B cell (primary cell): Measurements from ENCODE around the gene KLF16. TPM values are rescaled to one million over a fixed set of nuclear protein-coding genes. Genes with fewer than 3 reads are reported as not detected.

ENCODE experiments used
- ATAC-seq: fragments of 200-7000 bp; cut with Tn5 transposase; one replicate; pipeline ENCODE4 v1.10.0; 2021; ENCODE audit warnings: low read depth, mild to moderate bottlenecking, moderate number of reproducible peaks, moderate library complexity
- CTCF ChIA-PET: fragments of 350-600 bp; sonication (Branson Sonifier 250); formaldehyde crosslinking; loops from one replicate; lab custom pipeline; 2021; ENCODE audit warnings: antibody characterized with exemption, inconsistent platforms; lab: Charles Lee
- POLR2A ChIA-PET: fragments of 350-600 bp; sonication (Branson Sonifier 250); formaldehyde crosslinking; loops from one replicate; lab custom pipeline; 2021; ENCODE audit warnings: antibody characterized with exemption; lab: Charles Lee
- DNase-seq: peaks from one replicate; pipeline ENCODE4 v3.0.0; 2013
- H2AFZ ChIP-seq: 2 replicates; pipeline ENCODE4 v1.6.1; 2012; ENCODE audit warnings: mild to moderate bottlenecking, low read depth, low read length; ENCODE audit not compliant: insufficient read depth, poor library complexity, severe bottlenecking
- H3K27ac ChIP-seq, 2 donors: 1 replicate in 1 of 2; 2 replicates in 1 of 2; pipeline ENCODE4 v1.5.1; 2012 to 2013; ENCODE audit warnings: low read length in 2 of 2, mild to moderate bottlenecking in 2 of 2, moderate library complexity in 1 of 2
- H3K27me3 ChIP-seq, 4 experiments: fragments of 200-600 bp in 1 of 4; sonication (generic) in 1 of 4; replicated peaks in 1 of 4; 1 replicate in 2 of 4; 2 replicates in 2 of 4; pipeline versions ENCODE4 v1.6.1 to v1.7.0; 2013 to 2016; ENCODE audit warnings: low read length in 3 of 4, mild to moderate bottlenecking in 2 of 4, mixed read lengths in 1 of 4, moderate library complexity in 1 of 4; ENCODE audit not compliant: insufficient read depth in 4 of 4, control insufficient read depth in 3 of 4; ENCODE audit errors: control extremely low read depth in 1 of 4
- H3K36me3 ChIP-seq, 2 experiments: replicated peaks in 1 of 2; 1 replicate in 1 of 2; 2 replicates in 1 of 2; pipeline versions ENCODE4 v1.6.1 to v1.7.1; 2013; ENCODE audit warnings: low read length in 1 of 2; ENCODE audit not compliant: insufficient read depth in 2 of 2, control insufficient read depth in 1 of 2; ENCODE audit errors: control extremely low read depth in 1 of 2, extremely low read depth in 1 of 2
- H3K4me1 ChIP-seq, 2 donors: fragments of 200-600 bp in 1 of 2; sonication (generic) in 1 of 2; 1 replicate in 1 of 2; 2 replicates in 1 of 2; pipeline versions ENCODE4 v1.5.1 to v1.6.1; 2013 to 2017; ENCODE audit warnings: low read length in 2 of 2; ENCODE audit not compliant: control insufficient read depth in 2 of 2, insufficient read depth in 2 of 2
- H3K4me2 ChIP-seq: replicated peaks from 2 replicates; pipeline ENCODE3; 2012; ENCODE audit warnings: mild to moderate bottlenecking, low read depth, low read length; ENCODE audit not compliant: poor library complexity, severe bottlenecking
- H3K4me3 ChIP-seq, 5 experiments: fragments of 200-600 bp in 1 of 5; sonication (generic) in 1 of 5; 1 replicate in 3 of 5; 2 replicates in 2 of 5; pipeline versions ENCODE4 v1.5.1 to v1.7.0; 2011 to 2016; ENCODE audit warnings: low read length in 4 of 5, mild to moderate bottlenecking in 4 of 5, low read depth in 2 of 5, control low read depth in 1 of 5, moderate library complexity in 1 of 5; ENCODE audit not compliant: insufficient read depth in 1 of 5; ENCODE audit errors: control extremely low read depth in 1 of 5, extremely low read depth in 1 of 5
- H3K79me2 ChIP-seq: fragments of 200-600 bp; sonication (generic); one replicate; pipeline ENCODE4 v1.6.0; 2016; ENCODE audit warnings: low read length; ENCODE audit not compliant: control insufficient read depth, insufficient read depth
- H3K9ac ChIP-seq: fragments of 200-600 bp; sonication (generic); 2 replicates; pipeline ENCODE4 v1.6.1; 2017; ENCODE audit warnings: mild to moderate bottlenecking, low read length, moderate library complexity
- H3K9me3 ChIP-seq, 3 donors: one replicate each; pipeline versions ENCODE4 v1.6.1 to v1.7.1; 2013; ENCODE audit warnings: low read length in 2 of 3; ENCODE audit not compliant: control insufficient read depth in 2 of 3, insufficient read depth in 1 of 3; ENCODE audit errors: control extremely low read depth in 1 of 3
- H4K20me1 ChIP-seq: 2 replicates; pipeline ENCODE4 v1.6.0; 2012; ENCODE audit warnings: mild to moderate bottlenecking, low read length; ENCODE audit not compliant: insufficient read depth, control insufficient read depth, poor library complexity, severe bottlenecking
- H3K27ac Mint-ChIP-seq: one replicate; pipeline ENCODE4 v1.8.0; 2021; ENCODE audit warnings: mixed read lengths
- H3K27me3 Mint-ChIP-seq: one replicate; pipeline ENCODE4 v1.8.0; 2021; ENCODE audit warnings: mixed read lengths
- H3K4me1 Mint-ChIP-seq: one replicate; pipeline ENCODE4 v1.8.0; 2021; ENCODE audit warnings: mixed read lengths
- H3K4me3 Mint-ChIP-seq: one replicate; pipeline ENCODE4 v1.8.0; 2021; ENCODE audit warnings: mixed read lengths
- H3K9me3 Mint-ChIP-seq: one replicate; pipeline ENCODE4 v1.8.0; 2022; ENCODE audit warnings: mixed read lengths; ENCODE audit not compliant: insufficient read depth
- EZH2 ChIP-seq: IDR thresholded peaks from 2 replicates; pipeline ENCODE4 v1.6.1; 2012; ENCODE audit warnings: borderline replicate concordance, low read depth, mild to moderate bottlenecking, moderate library complexity, low read length; ENCODE audit not compliant: insufficient read depth, poor library complexity, severe bottlenecking
- WGBS: methylation state at CpG from one replicate; pipeline ENCODE4 v1.1.5; 2013; ENCODE audit warnings: missing lambda C conversion rate; ENCODE audit not compliant: insufficient coverage; 5-methylcytosine and 5-hydroxymethylcytosine counted together
- intact Hi-C: fragments of 100-400 bp; cut with micrococcal nuclease; formaldehyde crosslinking; loops from one replicate; pipeline ENCODE4 v1.10.0; 2022
- polyA plus RNA-seq: library from polyadenylated mRNA; depleted of rRNA; stranded (reverse); fragments of >200 nt; gene quantifications from 2 replicates; pipeline ENCODE4 v1.2.3, GENCODE V29; 2012
- total RNA-seq, 2 donors: library from RNA; stranded (reverse); fragments of 120-200 nt in 1 of 2; gene quantifications; 1 replicate in 1 of 2; 2 replicates in 1 of 2; pipeline versions ENCODE4 v1.2.3 to v1.2.4, GENCODE V29; 2013 to 2022
- TF ChIP-seq, protein P1 (sequence below): fragments of 200-600 bp; IDR thresholded peaks from one replicate; pipeline ENCODE4 v1.8.0; 2022; ENCODE audit warnings: antibody characterized with exemption, mild to moderate bottlenecking

KLF16 gene
- total and polyA plus RNA-seq, 2 donors (not counting 1 experiment from before 2014, with no cell fraction given) = 29.7 to 49.0 TPM

DNA sequence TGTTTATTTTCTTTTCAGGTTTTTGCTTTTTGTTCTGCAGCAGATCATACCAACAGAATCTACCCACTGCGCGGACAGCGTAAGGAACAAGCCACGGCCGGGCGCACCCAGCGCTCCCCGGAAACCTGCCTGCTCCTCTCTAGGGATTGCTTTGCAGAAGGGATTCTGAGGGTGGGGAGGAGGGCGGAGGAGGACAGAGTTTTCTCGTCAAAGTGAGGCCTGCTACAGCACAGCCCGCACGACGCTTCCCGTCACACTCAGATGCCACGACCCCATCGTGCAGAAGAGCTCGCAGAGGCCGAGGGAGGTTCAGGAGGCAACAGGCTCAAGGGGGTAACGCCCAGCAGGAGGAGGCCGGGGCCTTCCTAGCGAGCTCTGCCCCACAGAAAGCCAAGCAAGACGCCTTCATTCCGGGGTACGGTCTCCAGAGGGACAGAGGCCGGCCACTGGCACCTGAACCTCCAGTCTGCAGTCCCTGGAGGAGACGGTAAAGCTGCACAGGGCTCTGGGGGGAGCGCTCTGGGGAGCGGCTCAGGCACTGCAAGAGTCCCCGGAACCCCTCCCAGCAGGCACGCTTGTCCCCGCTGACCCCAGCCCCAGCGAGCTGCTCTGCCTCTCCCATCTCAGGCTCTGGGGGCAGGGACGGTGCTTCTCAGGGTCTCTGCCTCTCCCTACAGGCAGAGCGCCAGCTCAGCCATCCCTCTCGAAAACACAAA, 22.0 kb downstream of the KLF16 start:
- no peaks in the 10 kb centered on the region for H3K9me3 ChIP-seq
- no peak overlapping the region for H3K27ac Mint-ChIP-seq
- ATAC-seq (no peak), DNase-seq (no peak)
- H3K9ac ChIP-seq = no peak overlapping the region
- H3K27me3 ChIP-seq = no peaks in the 10 kb centered on the region
- peaks cover 98% of the 10 kb centered on the region for H3K79me2 ChIP-seq
- H3K9me3 Mint-ChIP-seq = no peaks in the 10 kb centered on the region
- no peaks in the 10 kb centered on the region for H3K27me3 Mint-ChIP-seq
- intact Hi-C loops = no loop called here
- H3K4me3 ChIP-seq = no peak overlapping the region
- H3K4me1 ChIP-seq = peaks cover 26 to 40% of the 10 kb centered on the region in 2 donors
- TF ChIP-seq EZH2 = no peak
- TF ChIP-seq, protein P1, sequence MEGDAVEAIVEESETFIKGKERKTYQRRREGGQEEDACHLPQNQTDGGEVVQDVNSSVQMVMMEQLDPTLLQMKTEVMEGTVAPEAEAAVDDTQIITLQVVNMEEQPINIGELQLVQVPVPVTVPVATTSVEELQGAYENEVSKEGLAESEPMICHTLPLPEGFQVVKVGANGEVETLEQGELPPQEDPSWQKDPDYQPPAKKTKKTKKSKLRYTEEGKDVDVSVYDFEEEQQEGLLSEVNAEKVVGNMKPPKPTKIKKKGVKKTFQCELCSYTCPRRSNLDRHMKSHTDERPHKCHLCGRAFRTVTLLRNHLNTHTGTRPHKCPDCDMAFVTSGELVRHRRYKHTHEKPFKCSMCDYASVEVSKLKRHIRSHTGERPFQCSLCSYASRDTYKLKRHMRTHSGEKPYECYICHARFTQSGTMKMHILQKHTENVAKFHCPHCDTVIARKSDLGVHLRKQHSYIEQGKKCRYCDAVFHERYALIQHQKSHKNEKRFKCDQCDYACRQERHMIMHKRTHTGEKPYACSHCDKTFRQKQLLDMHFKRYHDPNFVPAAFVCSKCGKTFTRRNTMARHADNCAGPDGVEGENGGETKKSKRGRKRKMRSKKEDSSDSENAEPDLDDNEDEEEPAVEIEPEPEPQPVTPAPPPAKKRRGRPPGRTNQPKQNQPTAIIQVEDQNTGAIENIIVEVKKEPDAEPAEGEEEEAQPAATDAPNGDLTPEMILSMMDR = no peak
- H3K4me1 Mint-ChIP-seq = peaks cover 56% of the 10 kb centered on the region
- H3K27ac ChIP-seq = no peak overlapping the region
- peaks cover 98% of the 10 kb centered on the region for H4K20me1 ChIP-seq
- no peak overlapping the region for H2AFZ ChIP-seq
- no peak overlapping the region for H3K4me3 Mint-ChIP-seq
- ChIA-PET CTCF (interaction anchor here (2.3 to 4.9 kb wide), 2 partner anchors 15 kb away, joined by 7 to 57 read pairs; no protein-coding TSS in a partner anchor), POLR2A (no interaction called here)
- no peak overlapping the region for H3K4me2 ChIP-seq
- WGBS = 94% methylated on average over 31 of the region's 35 CpGs
- peaks cover 0 to 19% of the 10 kb centered on the region in 2 experiments for H3K36me3 ChIP-seq

GRCh38 chr19:1840541-1841115, 22.8 kb downstream of the KLF16 start:
- Histone ChIP-seq H2AFZ (no peak overlapping the region), H3K4me1 (peaks cover 18 to 32% of the 10 kb centered on the region in 2 donors), H4K20me1 (peaks cover 98% of the 10 kb centered on the region), H3K79me2 (peaks cover 98% of the 10 kb centered on the region), H3K27me3 (no peaks in the 10 kb centered on the region), H3K36me3 (peaks cover 0 to 12% of the 10 kb centered on the region in 2 experiments), H3K4me3 (no peak overlapping the region), H3K9me3 (no peaks in the 10 kb centered on the region), H3K4me2 (peak overlapping the region; percentile 15), H3K27ac (peak overlapping the region in 1 of 2 donors; percentile 33), H3K9ac (no peak overlapping the region)
- WGBS = 86% methylated on average over 18 of the region's 22 CpGs
- Mint-ChIP-seq H3K4me1 (peaks cover 52% of the 10 kb centered on the region), H3K4me3 (no peak overlapping the region), H3K27ac (no peak overlapping the region), H3K27me3 (no peaks in the 10 kb centered on the region), H3K9me3 (no peaks in the 10 kb centered on the region)
- POLR2A ChIA-PET = no interaction called here
- DNase-seq (no peak), ATAC-seq (no peak)
- intact Hi-C loops = no loop called here
- TF ChIP-seq EZH2 = no peak
- TF ChIP-seq, protein P1 = no peak
- CTCF ChIA-PET = interaction anchor here (4.9 kb wide), 1 partner anchor 14 kb away, joined by 57 read pairs; no protein-coding TSS in a partner anchor
